LNCaP clone FGC (cell line): ENCODE measurements around the gene CDC5L.
A peak's percentile ranks its signal among the peaks of the same experiment; 100 is the strongest.

Experiments used
- DNase-seq: peaks from one replicate; pipeline ENCODE4 v3.0.0-alpha.2; 2011; ENCODE audit warnings: low read depth
- H3K4me3 ChIP-seq: 2 replicates; pipeline ENCODE4 v1.5.1; 2011; ENCODE audit warnings: mild to moderate bottlenecking, low read depth, low read length, control low read depth
- CTCF ChIP-seq: IDR thresholded peaks from 2 replicates; pipeline ENCODE4 v1.5.1; 2012; ENCODE audit warnings: mild to moderate bottlenecking; ENCODE audit not compliant: control insufficient read depth, insufficient read depth; ENCODE audit errors: extremely low read depth

The CDC5L gene

DNA sequence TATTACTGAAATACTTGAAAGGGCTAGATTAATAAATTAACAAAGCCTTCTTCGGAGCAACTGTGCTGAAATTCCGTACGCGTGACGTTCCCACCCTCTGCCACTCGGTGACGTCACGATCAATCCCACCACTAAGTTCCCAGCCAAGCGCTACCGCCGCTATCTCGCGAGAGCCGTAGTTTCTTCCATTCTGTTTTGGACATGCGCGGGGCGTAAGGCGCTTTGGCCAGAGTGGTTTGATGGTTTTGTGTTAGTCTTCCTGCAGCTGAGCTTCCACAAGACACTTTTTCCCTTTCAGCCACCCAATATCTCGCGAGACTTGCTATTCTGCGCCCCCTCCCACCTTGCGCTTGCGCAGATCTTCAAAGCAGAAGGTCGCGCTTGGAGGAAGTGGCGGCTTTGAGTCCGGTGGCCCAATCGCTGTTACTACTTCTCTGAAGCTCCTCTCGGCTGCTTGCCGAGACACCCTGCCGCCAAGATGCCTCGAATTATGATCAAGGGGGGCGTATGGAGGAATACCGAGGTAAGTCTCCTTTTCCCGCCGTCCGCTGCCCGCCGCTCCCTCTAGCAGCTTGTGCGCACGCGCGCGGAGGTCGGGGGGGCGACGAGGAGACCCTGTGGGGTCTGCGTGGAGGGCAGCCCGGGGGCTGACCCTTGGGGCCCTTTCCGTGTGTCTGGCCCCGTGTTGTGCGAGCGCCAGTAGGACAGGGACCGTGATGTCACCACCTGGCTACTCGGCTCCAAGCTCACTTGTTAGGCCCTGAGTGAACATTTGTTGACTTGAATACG lies at the start of gene CDC5L:
CDC5L (plus strand) TSS at position 361 of the 789 bp plus-strand sequence; CDS start at position 479, 118 bp downstream.
- H3K4me3 ChIP-seq: peak within 1 kb of the TSS; percentile 85
- TF ChIP-seq CTCF: no peak
- peak; percentile 96 for DNase-seq

DNA sequence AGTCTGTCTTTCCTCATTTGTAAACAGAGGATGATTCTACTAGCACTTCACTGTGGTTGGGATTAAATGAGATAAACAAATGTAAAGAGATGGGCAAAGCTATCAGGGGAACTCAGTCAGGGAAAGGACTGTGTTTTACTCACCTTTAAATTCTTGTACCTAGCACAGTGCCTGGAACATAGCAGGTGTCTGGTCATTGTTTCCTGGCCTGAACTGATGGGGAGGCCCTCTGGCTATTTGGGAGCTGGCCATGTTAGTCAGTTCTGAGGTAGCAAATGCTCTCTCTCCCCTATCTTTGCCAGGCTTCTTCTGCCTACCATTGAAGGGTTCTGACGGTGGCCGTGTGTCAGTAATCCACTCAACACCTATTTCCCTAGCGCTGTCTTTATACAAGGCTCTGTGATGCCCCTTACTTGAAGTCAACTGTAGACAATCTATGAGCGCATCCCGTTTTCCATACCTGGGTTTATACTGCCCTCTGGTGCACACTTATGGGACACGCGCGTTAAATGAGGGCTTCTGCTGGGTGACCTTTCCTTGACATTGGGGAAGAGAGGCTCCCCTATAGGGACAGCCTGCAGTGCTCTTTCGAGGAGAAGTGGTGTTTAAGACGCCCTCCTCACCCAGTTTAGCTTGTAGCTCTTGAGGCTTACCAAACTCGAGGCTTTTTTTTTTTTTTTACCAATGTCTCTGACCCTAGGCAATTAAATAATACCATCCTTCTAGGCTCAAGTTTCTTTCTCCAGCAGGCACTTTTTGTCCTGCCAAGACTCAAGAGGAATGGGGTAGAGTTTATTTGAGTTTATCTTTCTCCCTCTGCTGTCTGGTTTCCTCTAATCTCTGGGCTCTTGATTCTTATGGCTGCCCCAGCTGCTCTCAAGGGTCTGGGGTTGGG lies 49.0 kb upstream of the CDC5L start:
- H3K4me3 ChIP-seq: no peak overlapping the region
- TF ChIP-seq CTCF: peak; percentile 83
- DNase-seq: peak; percentile 19

- no peak for TF ChIP-seq CTCF
- peak; percentile 30 for DNase-seq
These were observed 48.2 kb upstream of the CDC5L start for GRCh38 chr6:44339301-44339700.

GRCh38 chr6:44339763-44340625 lies 47.5 kb upstream of the CDC5L start:
- no peak overlapping the region for H3K4me3 ChIP-seq
- no peak for DNase-seq
- TF ChIP-seq CTCF: no peak

More at GRCh38 chr6:44339301-44339700, 48.2 kb upstream of the CDC5L start:
- no peak overlapping the region for H3K4me3 ChIP-seq

GRCh38 chr6:44341095-44341890 lies 46.2 kb upstream of the CDC5L start:
- no peak overlapping the region for H3K4me3 ChIP-seq
- no peak for TF ChIP-seq CTCF
- no peak for DNase-seq

GRCh38 chr6:44342052-44342451 lies 45.5 kb upstream of the CDC5L start:
- H3K4me3 ChIP-seq: no peak overlapping the region
- no peak for DNase-seq
- no peak for TF ChIP-seq CTCF
